AG04449 (cell line): ENCODE measurements around the gene PDE10A.

Experiments used
- CTCF ChIA-PET: fragments of 350-600 bp; formaldehyde crosslinking; extraction: SDS; loops from one replicate; lab custom pipeline; 2021; ENCODE audit warnings: antibody characterized with exemption; lab: Yijun Ruan, JAX
- POLR2A ChIA-PET: fragments of 400-600, 350-600 bp; formaldehyde crosslinking; extraction: SDS; loops from one replicate; lab custom pipeline; 2020; ENCODE audit warnings: antibody characterized with exemption, inconsistent platforms; lab: Yijun Ruan, JAX
- DNase-seq: peaks from one replicate; pipeline ENCODE4 v3.0.0-alpha.2; 2010; ENCODE audit warnings: low read depth, low spot score
- H3K4me3 ChIP-seq: 2 replicates; pipeline ENCODE4 v1.5.1; 2011; ENCODE audit warnings: low read depth, mild to moderate bottlenecking, control low read depth, low read length
- TF ChIP-seq, protein P1 (sequence below): IDR thresholded peaks from one replicate; pipeline ENCODE4 v1.5.1; 2011; ENCODE audit warnings: mild to moderate bottlenecking, moderate library complexity, low read length, control low read depth, inconsistent platforms; ENCODE audit not compliant: insufficient read depth; ENCODE audit errors: missing control alignments

PDE10A gene

DNA sequence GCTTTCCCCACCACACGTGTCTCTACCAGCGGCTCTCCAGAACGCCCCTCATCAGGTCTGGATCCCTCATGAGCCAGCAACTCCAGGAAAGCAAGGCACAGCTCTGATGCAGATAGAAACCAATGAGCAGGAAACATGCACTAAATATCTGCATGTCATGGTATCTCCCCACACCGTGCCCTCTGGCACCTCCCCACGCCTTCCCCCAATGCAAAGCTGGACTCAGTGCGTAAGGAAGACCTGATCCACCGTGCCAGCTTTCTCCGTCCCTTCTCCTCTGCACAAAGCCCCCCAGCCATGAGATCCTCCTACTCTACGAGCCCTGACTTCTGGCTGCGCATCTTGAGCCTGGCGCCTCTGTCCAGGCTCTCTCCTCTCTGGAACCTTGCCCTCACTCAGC, 9.4 kb downstream of the PDE10A start:
- CTCF ChIA-PET, result no interaction called here
- TF ChIP-seq, protein P1, sequence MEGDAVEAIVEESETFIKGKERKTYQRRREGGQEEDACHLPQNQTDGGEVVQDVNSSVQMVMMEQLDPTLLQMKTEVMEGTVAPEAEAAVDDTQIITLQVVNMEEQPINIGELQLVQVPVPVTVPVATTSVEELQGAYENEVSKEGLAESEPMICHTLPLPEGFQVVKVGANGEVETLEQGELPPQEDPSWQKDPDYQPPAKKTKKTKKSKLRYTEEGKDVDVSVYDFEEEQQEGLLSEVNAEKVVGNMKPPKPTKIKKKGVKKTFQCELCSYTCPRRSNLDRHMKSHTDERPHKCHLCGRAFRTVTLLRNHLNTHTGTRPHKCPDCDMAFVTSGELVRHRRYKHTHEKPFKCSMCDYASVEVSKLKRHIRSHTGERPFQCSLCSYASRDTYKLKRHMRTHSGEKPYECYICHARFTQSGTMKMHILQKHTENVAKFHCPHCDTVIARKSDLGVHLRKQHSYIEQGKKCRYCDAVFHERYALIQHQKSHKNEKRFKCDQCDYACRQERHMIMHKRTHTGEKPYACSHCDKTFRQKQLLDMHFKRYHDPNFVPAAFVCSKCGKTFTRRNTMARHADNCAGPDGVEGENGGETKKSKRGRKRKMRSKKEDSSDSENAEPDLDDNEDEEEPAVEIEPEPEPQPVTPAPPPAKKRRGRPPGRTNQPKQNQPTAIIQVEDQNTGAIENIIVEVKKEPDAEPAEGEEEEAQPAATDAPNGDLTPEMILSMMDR, result no peak

DNA sequence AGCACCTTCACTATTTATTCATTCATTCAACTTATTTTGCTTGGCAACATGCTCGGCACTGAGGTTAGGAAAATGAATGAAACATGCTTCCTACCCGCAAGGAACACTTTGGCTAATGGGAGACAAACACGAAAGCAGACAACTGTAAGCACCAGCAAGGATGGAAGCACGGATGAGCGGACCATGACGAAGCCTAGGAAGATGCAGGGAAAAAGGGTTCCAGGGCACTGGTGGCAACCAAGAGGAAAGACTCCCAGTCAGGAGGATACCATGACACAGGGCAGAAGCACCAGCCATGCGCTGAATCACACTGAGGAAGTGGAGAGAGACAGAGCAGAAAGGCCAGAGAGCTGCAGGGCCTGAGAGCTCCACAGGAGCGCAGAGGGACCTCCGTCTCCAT, 9.8 kb downstream of the PDE10A start:
- no peak overlapping the region for H3K4me3 ChIP-seq
- CTCF ChIA-PET, result no interaction called here
- DNase-seq, result no peak
- TF ChIP-seq, protein P1, result no peak
- POLR2A ChIA-PET, result no interaction called here

More for the DNA sequence above, 9.4 kb downstream of the PDE10A start:
- H3K4me3 ChIP-seq, result no peak overlapping the region
- POLR2A ChIA-PET, result no interaction called here
- no peak for DNase-seq

GRCh38 chr6:165652766-165653165, 10.3 kb downstream of the PDE10A start:
- H3K4me3 ChIP-seq, result no peak overlapping the region
- TF ChIP-seq, protein P1, result no peak
- CTCF ChIA-PET, result no interaction called here
- POLR2A ChIA-PET, result no interaction called here
- DNase-seq, result no peak

DNA sequence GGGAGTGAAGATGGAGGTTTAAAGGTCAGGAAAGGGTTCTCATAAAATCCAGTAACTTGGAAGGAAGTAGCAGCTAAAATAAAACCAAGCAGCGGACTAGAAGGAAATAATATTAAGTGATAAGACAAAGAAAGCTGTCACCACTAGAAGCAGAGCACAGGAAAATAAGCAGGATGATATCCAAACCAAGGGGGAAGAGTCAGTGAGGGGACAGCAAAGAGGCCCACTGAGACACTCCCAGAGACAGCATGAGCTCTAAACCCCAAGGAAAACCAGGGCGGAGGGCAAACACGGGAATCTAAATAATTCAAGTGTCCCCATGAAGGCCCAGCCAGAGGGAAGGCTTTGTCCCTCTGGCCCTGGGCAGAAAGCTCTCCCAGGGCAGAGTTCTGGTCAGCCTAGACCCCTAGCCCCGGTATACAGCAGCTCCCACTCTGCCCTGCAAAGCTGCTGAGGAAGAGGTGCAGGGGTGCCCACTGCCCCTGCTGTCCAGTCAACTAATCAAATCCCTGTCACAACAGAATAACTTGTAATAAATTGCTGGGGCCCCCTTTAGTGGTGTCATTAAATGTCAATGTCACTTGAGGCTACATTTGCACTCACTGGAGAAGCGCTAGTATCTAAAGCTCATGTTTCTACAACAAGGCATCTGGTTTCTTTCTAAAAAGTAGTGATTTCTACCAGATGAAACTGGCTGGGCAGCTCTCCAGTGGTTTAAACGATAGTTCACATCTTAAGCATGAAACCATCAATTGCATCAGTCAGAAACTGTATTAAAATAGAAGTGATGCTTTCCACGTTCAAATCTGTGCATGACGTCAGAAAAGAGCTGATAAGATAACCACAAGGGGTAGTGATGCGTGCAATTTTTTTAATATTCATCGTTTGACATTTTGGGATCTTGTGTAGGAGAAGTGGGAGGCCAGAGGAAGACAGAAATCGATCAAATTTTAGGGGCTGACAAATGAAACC, 13.6 kb downstream of the PDE10A start:
- TF ChIP-seq, protein P1, result no peak
- no peak overlapping the region for H3K4me3 ChIP-seq
- POLR2A ChIA-PET, result no interaction called here
- CTCF ChIA-PET, result no interaction called here
- no peak for DNase-seq

GRCh38 chr6:165647041-165647440, 16.0 kb downstream of the PDE10A start:
- no peak for DNase-seq
- TF ChIP-seq, protein P1, result no peak
- no peak overlapping the region for H3K4me3 ChIP-seq
- CTCF ChIA-PET, result no interaction called here
- POLR2A ChIA-PET, result no interaction called here

DNA sequence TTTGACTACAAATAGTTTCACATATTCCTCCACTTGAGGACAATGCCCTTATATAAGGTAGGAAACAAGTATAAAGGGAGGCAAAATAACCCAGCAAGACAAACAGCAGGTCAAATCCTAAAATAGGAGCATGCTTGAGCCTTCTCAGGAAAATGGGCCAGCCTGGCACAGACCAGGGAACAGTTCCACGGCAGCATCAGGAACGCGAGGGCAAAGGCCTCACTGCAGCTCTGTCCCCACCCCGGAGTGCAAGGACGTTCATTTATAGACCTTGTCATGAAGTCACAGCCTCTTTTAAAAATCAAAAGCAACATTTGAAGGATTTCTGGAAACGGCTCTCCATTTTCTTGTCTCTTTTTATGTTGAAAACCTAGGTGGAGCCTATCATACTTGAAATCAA, 17.1 kb downstream of the PDE10A start:
- no peak for DNase-seq
- TF ChIP-seq, protein P1, result no peak
- CTCF ChIA-PET, result no interaction called here
- POLR2A ChIA-PET, result no interaction called here
- H3K4me3 ChIP-seq, result no peak overlapping the region
